SH-SY5Y (cell line): Measurements from ENCODE around the gene RC3H2.

ENCODE experiments used
- GATA2 ChIP-seq: IDR thresholded peaks from 2 replicates; pipeline ENCODE4 v1.6.1; 2011; ENCODE audit warnings: mild to moderate bottlenecking, low read depth, low read length
- GATA3 ChIP-seq: IDR thresholded peaks from 2 replicates; pipeline ENCODE4 v1.6.1; 2011; ENCODE audit warnings: low read depth, mild to moderate bottlenecking, low read length, moderate library complexity

GRCh38 chr9:122936883-122937282, 31.7 kb upstream of the RC3H2 start:
- TF ChIP-seq GATA2 (no peak), GATA3 (no peak)
